HepG2 (cell line): ENCODE data around the gene GFER. TPM values are rescaled to one million over a fixed set of nuclear protein-coding genes. Genes with fewer than 3 reads are reported as not detected.

Experiments
- AGO1 ChIP-seq: fragments of 200-400 bp; formaldehyde crosslinking; IDR thresholded peaks from 2 replicates; pipeline ENCODE4 v1.6.1; 2017; ENCODE audit warnings: mild to moderate bottlenecking, low read depth, low read length, moderate library complexity; ENCODE audit not compliant: poor library complexity, severe bottlenecking
- ATAD3A ChIP-seq: sonication (generic); formaldehyde crosslinking; IDR thresholded peaks from 2 replicates; pipeline ENCODE4 v1.4.0; 2020; ENCODE audit warnings: missing genetic modification reagents
- CAMTA2 ChIP-seq: sonication (generic); formaldehyde crosslinking; IDR thresholded peaks from 2 replicates; pipeline ENCODE4 v1.4.0; 2020; ENCODE audit warnings: mild to moderate bottlenecking, missing genetic modification reagents, borderline replicate concordance
- CBFB ChIP-seq: sonication (generic); formaldehyde crosslinking; IDR thresholded peaks from 2 replicates; pipeline ENCODE4 v1.4.0; 2020; ENCODE audit warnings: missing genetic modification reagents
- ELF4 ChIP-seq: sonication (generic); formaldehyde crosslinking; IDR thresholded peaks from 2 replicates; pipeline ENCODE4 v1.5.0; 2020; ENCODE audit warnings: missing genetic modification reagents, mild to moderate bottlenecking, moderate library complexity, borderline replicate concordance
- EP300 ChIP-seq, 3 experiments: sonication (generic) in 1 of 3; formaldehyde crosslinking in 1 of 3; IDR thresholded peaks; 2 replicates each; pipeline versions ENCODE4 v1.5.1 to v1.6.1; 2011 to 2020; ENCODE audit warnings: low read depth in 2 of 3, low read length in 2 of 3, borderline replicate concordance in 1 of 3, improper control_type of control experiment in 1 of 3, mild to moderate bottlenecking in 1 of 3, missing genetic modification reagents in 1 of 3, moderate library complexity in 1 of 3
- FOXK1 ChIP-seq: sonication (generic); formaldehyde crosslinking; IDR thresholded peaks from 2 replicates; pipeline ENCODE4 v1.4.0; 2020; ENCODE audit warnings: low read depth, missing genetic modification reagents, borderline replicate concordance
- GABPA ChIP-seq, 2 experiments: IDR thresholded peaks; 2 replicates each; pipeline ENCODE4 v1.6.1; 2011 to 2016; ENCODE audit warnings: low read depth in 2 of 2, low read length in 1 of 2, missing biosample characterization in 1 of 2, missing genetic modification characterization in 1 of 2
- GATAD1 ChIP-seq: IDR thresholded peaks from 2 replicates; pipeline ENCODE4 v1.6.1; 2016; ENCODE audit warnings: missing genetic modification reagents, missing compliant biosample characterization
- HOXA5 ChIP-seq: sonication (generic); formaldehyde crosslinking; IDR thresholded peaks from 2 replicates; pipeline ENCODE4 v1.4.0; 2020; ENCODE audit warnings: missing genetic modification reagents
- KLF6 ChIP-seq: IDR thresholded peaks from 2 replicates; pipeline ENCODE4 v1.8.0; 2016; ENCODE audit warnings: missing biosample characterization, missing genetic modification reagents
- MED1 ChIP-seq: sonication (generic); formaldehyde crosslinking; IDR thresholded peaks from 2 replicates; pipeline ENCODE4 v1.4.0; 2020; ENCODE audit warnings: missing genetic modification reagents
- MXD4 ChIP-seq: IDR thresholded peaks from 2 replicates; pipeline ENCODE4 v1.6.1; 2016; ENCODE audit warnings: mild to moderate bottlenecking, missing biosample characterization, missing genetic modification reagents
- NR2F6 ChIP-seq, 2 experiments: IDR thresholded peaks; 2 replicates each; pipeline ENCODE4 v1.6.1; 2016; ENCODE audit warnings: antibody characterized with exemption in 1 of 2, mild to moderate bottlenecking in 1 of 2
- PRDM15 ChIP-seq: sonication (generic); formaldehyde crosslinking; IDR thresholded peaks from 2 replicates; pipeline ENCODE4 v1.4.0; 2020; ENCODE audit warnings: missing genetic modification reagents
- RFXAP ChIP-seq: sonication (generic); formaldehyde crosslinking; IDR thresholded peaks from 2 replicates; pipeline ENCODE4 v1.4.0; 2020; ENCODE audit warnings: missing genetic modification reagents, borderline replicate concordance
- RXRA ChIP-seq: sonication (generic); formaldehyde crosslinking; IDR thresholded peaks from 2 replicates; pipeline ENCODE4 v1.5.1; 2020; ENCODE audit warnings: missing genetic modification reagents
- SIX4 ChIP-seq: sonication (generic); formaldehyde crosslinking; IDR thresholded peaks from 2 replicates; pipeline ENCODE4 v1.4.0; 2020; ENCODE audit warnings: missing genetic modification reagents
- STAT6 ChIP-seq: sonication (generic); formaldehyde crosslinking; IDR thresholded peaks from 2 replicates; pipeline ENCODE4 v1.4.0; 2020; ENCODE audit warnings: missing genetic modification reagents, mild to moderate bottlenecking, borderline replicate concordance
- TBP ChIP-seq: sonication (generic); formaldehyde crosslinking; IDR thresholded peaks from 2 replicates; pipeline ENCODE4 v1.5.0; 2020; ENCODE audit warnings: missing genetic modification reagents
- ZNF343 ChIP-seq: sonication (generic); formaldehyde crosslinking; IDR thresholded peaks from 2 replicates; pipeline ENCODE4 v1.4.0; 2020; ENCODE audit warnings: mild to moderate bottlenecking, missing genetic modification reagents
- ZNF350 ChIP-seq: sonication (generic); formaldehyde crosslinking; IDR thresholded peaks from 2 replicates; pipeline ENCODE4 v1.4.0; 2020; ENCODE audit warnings: mild to moderate bottlenecking, low read depth, missing genetic modification reagents, borderline replicate concordance
- ZNF354B ChIP-seq: sonication (generic); formaldehyde crosslinking; IDR thresholded peaks from 2 replicates; pipeline ENCODE4 v1.8.0; 2022; ENCODE audit warnings: mild to moderate bottlenecking, missing genetic modification reagents
- polyA plus RNA-seq, 8 experiments: library from polyadenylated mRNA; depleted of rRNA in 3 of 8; stranded (reverse) in 7 of 8; unstranded in 1 of 8; fragments of >200 nt; fragmentation: Illumina TruSeq in 4 of 8; extraction: Trizol in 4 of 8; gene quantifications; 2 replicates each; pipeline versions ENCODE4 v1.2.1 to v1.2.3, GENCODE V29; 2011 to 2016; ENCODE audit warnings: low read depth in 4 of 8, missing spikeins in 1 of 8, mixed read lengths in 1 of 8; ENCODE audit not compliant: insufficient read depth in 1 of 8
- total RNA-seq, 5 experiments: library from RNA; depleted of rRNA; stranded (reverse); fragments of >200 nt; fragmentation: Illumina TruSeq; extraction: Trizol; gene quantifications; 2 replicates each; pipeline ENCODE4 v1.2.3, GENCODE V29; 2016; ENCODE audit warnings: low read depth in 1 of 5

Gene GFER
- total and polyA plus RNA-seq, 2 of the 13 experiments (the other 11 are each of a cell fraction or from before 2014, with no cell fraction given) = 28.6 to 71.7 TPM

DNA sequence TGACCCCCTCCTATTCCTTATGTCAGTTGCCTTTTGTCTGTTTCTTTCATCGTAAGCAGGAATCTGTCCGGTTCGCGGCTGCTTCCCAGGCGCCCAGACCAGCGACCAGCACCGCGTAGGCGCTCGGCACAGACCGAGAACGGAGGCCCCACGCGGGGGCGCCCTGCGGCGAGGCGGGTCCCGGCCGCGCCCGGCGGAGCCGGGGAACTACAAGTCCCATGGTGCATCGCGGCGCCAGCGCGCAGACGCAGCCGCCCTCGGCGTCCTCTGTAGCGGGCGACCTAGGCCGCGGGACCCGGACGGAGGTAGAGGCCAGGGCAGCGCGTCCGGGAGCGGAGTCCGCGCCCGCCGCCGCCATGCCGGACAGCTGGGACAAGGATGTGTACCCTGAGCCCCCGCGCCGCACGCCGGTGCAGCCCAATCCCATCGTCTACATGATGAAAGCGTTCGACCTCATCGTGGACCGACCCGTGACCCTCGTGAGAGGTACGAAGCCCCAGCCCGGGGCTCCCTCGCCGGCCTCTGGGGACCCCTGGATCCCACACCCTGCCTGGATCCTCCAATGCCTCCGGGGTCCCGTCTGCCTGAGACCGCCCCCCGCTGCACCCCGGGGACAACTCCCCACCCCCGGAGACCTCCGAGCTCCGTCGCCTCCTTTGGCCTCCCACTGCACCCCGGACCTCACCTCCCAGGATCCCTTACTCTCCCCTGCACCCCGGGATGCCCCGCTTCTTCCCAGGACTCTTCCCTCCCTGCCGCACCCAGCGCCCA is 24.5 kb upstream of the GFER start, which contains the start of gene NDUFB10 (continued):
- TF ChIP-seq ATAD3A (CRISPR knock-in tag) (0 out of 2 replicates have a peak, but pooled peaks have one; percentile 16), NR2F6 (IDR thresholded peaks at IDR 0.05) (no peak), NR2F6 (CRISPR knock-in tag; IDR thresholded peaks at IDR 0.05) (0 out of 2 replicates have a peak, but pooled peaks have one; percentile 42), GABPA (IDR thresholded peaks at IDR 0.05; ENCODE audit: low read depth, low read length) (peak; percentile 31; the same call in 1 of the 2 replicates), GABPA (CRISPR knock-in tag; IDR thresholded peaks at IDR 0.05; ENCODE audit: low read depth) (peak; percentile 54; the same call in 1 of the 2 replicates), ELF4 (CRISPR knock-in tag) (peak; percentile 72; the same call in 1 of the 2 replicates), SIX4 (CRISPR knock-in tag) (no peak), ZNF350 (CRISPR knock-in tag) (no peak), CAMTA2 (CRISPR knock-in tag) (no peak), PRDM15 (CRISPR knock-in tag) (peak; percentile 80), MXD4 (peak; percentile 80), HOXA5 (CRISPR knock-in tag) (peak; percentile 79; the same call in 1 of the 2 replicates), RXRA (CRISPR knock-in tag) (peak; percentile 64; the same call in 1 of the 2 replicates), FOXK1 (CRISPR knock-in tag) (peak; percentile 81; the same call in 1 of the 2 replicates), ZNF354B (CRISPR knock-in tag) (peak; percentile 64; the same call in 1 of the 2 replicates), GATAD1 (CRISPR knock-in tag) (peak; percentile 78), KLF6 (CRISPR knock-in tag) (peak; percentile 84), CBFB (CRISPR knock-in tag) (peak; percentile 81; the same call in 1 of the 2 replicates), MED1 (CRISPR knock-in tag) (peak; percentile 74), ZNF343 (CRISPR knock-in tag) (peak; percentile 40; the same call in 1 of the 2 replicates), EP300 (IDR thresholded peaks at IDR 0.05; ENCODE audit: low read depth in 2 of 2, low read length in 2 of 2) (no peak), EP300 (CRISPR knock-in tag; IDR thresholded peaks at IDR 0.05; ENCODE audit: borderline replicate concordance) (0 out of 2 replicates have a peak, but pooled peaks have one; percentile 22), STAT6 (CRISPR knock-in tag) (peak; percentile 58; the same call in 1 of the 2 replicates), TBP (CRISPR knock-in tag) (peak; percentile 88; the same call in 1 of the 2 replicates), RFXAP (CRISPR knock-in tag) (peak; percentile 88), AGO1 (peak; percentile 42)
